Hindlimb muscle (tissue), 1 donor: ENCODE results near the gene MPHOSPH9. TPM values are rescaled to one million over a fixed set of nuclear protein-coding genes. Genes with fewer than 3 reads are reported as not detected.

Source experiments
- polyA plus RNA-seq: library from polyadenylated mRNA; unstranded; fragments of 120-200 nt; gene quantifications from one replicate; pipeline ENCODE4 v1.2.1, GENCODE V29; 2013; ENCODE audit not compliant: insufficient read length

MPHOSPH9 gene
- polyA plus RNA-seq, 1 donor: 19.3 TPM

Other genes with a start within 250 kb of the MPHOSPH9 start
- gene PITPNM2, start 82.1 kb downstream of the MPHOSPH9 start, polyA plus RNA-seq: 6.0 TPM
- gene MTRFR, start 295 bp upstream of the MPHOSPH9 start, polyA plus RNA-seq: 15.7 TPM
- gene CDK2AP1, start 38.7 kb upstream of the MPHOSPH9 start, polyA plus RNA-seq: 161 TPM
- gene SBNO1, start 131.7 kb upstream of the MPHOSPH9 start, polyA plus RNA-seq: 18.7 TPM
- gene KMT5A, start 151.0 kb upstream of the MPHOSPH9 start, polyA plus RNA-seq: 35.0 TPM
- gene RILPL2, start 203.5 kb upstream of the MPHOSPH9 start, polyA plus RNA-seq: 1.8 TPM
- gene SNRNP35, start 225.0 kb upstream of the MPHOSPH9 start, polyA plus RNA-seq: 34.3 TPM